ENCODE results near the gene TNFRSF8. TPM values are rescaled to one million over a fixed set of nuclear protein-coding genes. Genes with fewer than 3 reads are reported as not detected.

TNFRSF8 gene
- total RNA-seq, 2 donors from 2014 or later: 0.32 to 4.7 TPM

GRCh38 chr1:12188657-12189327 lies 125.7 kb downstream of the TNFRSF8 start:
- no peaks in the 10 kb centered on the region for H3K27me3 ChIP-seq (replicated peaks; ENCODE audit: insufficient read depth)
- intact Hi-C loops (cut with DNase I): no loop called here
- 52% methylated on average over 13 of the region's 13 CpGs for WGBS
- H3K36me3 ChIP-seq: no peaks in the 10 kb centered on the region
- TF ChIP-seq POLR2A (IDR thresholded peaks at IDR 0.05) (no peak), CTCF (IDR thresholded peaks at IDR 0.05) (no peak), POLR2AphosphoS5 (IDR thresholded peaks at IDR 0.05) (no peak)
- no peaks in the 10 kb centered on the region for H3K4me1 ChIP-seq (replicated peaks)
- no peak for DNase-seq (ENCODE audit: low spot score)
- H3K4me3 ChIP-seq: no peak overlapping the region
- no peaks in the 10 kb centered on the region for H3K9me3 ChIP-seq
- H3K27ac ChIP-seq: no peak overlapping the region

GRCh38 chr1:12189328-12189682 lies 126.2 kb downstream of the TNFRSF8 start:
- Histone ChIP-seq H3K4me1 (replicated peaks) (no peaks in the 10 kb centered on the region), H3K36me3 (no peaks in the 10 kb centered on the region), H3K27me3 (replicated peaks; ENCODE audit: insufficient read depth) (no peaks in the 10 kb centered on the region), H3K27ac (no peak overlapping the region), H3K4me3 (no peak overlapping the region), H3K9me3 (no peaks in the 10 kb centered on the region)
- DNase-seq (ENCODE audit: low spot score): no peak
- no peak for TF ChIP-seq POLR2A (IDR thresholded peaks at IDR 0.05)
- TF ChIP-seq CTCF (IDR thresholded peaks at IDR 0.05): no peak
- TF ChIP-seq POLR2AphosphoS5 (IDR thresholded peaks at IDR 0.05): no peak
- WGBS: 66% methylated on average over 5 of the region's 5 CpGs
- intact Hi-C loops (cut with DNase I): no loop called here

DNA sequence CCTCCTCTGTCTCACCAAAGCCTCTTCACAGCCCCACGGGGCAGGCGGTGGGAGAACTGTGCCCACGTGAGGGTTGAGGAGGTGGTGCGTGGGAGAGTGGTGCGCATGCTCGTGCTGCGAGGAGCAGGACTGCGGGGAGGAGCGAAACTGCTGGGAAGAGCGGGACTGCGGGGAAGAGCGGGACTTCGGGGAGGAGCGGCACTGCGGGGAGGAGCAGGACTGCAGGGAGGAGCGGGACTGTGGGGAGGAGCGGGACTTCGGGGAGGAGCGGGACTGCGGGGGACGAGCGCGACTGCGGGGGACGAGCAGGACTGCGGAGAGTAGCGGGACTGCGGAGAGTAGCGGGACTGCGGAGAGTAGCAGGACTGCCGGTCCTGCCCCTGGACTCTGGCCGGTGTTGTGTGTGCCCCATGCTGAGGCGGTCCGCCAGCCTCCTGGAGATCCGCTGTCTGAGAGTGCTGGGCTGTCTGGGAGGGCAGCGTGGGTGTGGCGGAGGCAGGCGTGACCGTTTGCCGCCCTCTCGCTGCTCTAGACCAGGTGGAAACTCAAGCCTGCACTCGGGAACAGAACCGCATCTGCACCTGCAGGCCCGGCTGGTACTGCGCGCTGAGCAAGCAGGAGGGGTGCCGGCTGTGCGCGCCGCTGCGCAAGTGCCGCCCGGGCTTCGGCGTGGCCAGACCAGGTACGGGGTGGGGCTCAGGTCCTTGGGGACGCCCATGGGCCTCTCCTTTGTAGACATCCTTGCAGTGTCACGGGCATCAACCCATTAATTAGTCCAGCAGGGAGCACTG lies 128.3 kb downstream of the TNFRSF8 start:
- H3K4me1 ChIP-seq (replicated peaks): no peaks in the 10 kb centered on the region
- no peak for DNase-seq (ENCODE audit: low spot score)
- H3K4me3 ChIP-seq: no peak overlapping the region
- TF ChIP-seq POLR2AphosphoS5 (IDR thresholded peaks at IDR 0.05): no peak
- no peak for TF ChIP-seq CTCF (IDR thresholded peaks at IDR 0.05)
- no peak for TF ChIP-seq POLR2A (IDR thresholded peaks at IDR 0.05)
- 87% methylated on average over 58 of the region's 58 CpGs for WGBS
- H3K9me3 ChIP-seq: no peaks in the 10 kb centered on the region
- intact Hi-C loops (cut with DNase I): no loop called here
- H3K27ac ChIP-seq: no peak overlapping the region
- H3K36me3 ChIP-seq: no peaks in the 10 kb centered on the region
- H3K27me3 ChIP-seq (replicated peaks; ENCODE audit: insufficient read depth): no peaks in the 10 kb centered on the region

Small RNA genes within 50 kb of the gene (microRNA-seq; reads per million reads assigned to microRNA genes)
- gene MIR4632: 0.84 reads per million, percentile 3 among the genes with 10 or more reads in this experiment
- 0.67 reads per million for gene MIR6729
- gene MIR7846: 0.42 reads per million

Small RNA genes within 50 kb of the gene (small RNA-seq; reads per million reads assigned to genes)
- 0 reads per million in 2 donors for gene AL096840.1
- gene MIR4632: 0 reads per million in 2 donors
- gene MIR6729: 0 to 0.19 reads per million in 2 donors
- gene RF00019: 0 reads per million in 2 donors
- gene RN7SL649P: 0 reads per million in 2 donors
- 0 reads per million in 2 donors for gene RNU6-777P
- gene RPL23AP89: 0 reads per million in 2 donors

Other genes with a start within 250 kb of the TNFRSF8 start
- 1 to 10 TPM in 1 of 2 donors, not detected in 1; 1.3 TPM for gene NPPA, start 215.5 kb upstream of the TNFRSF8 start, total RNA-seq
- not detected for gene NPPB, start 204.4 kb upstream of the TNFRSF8 start, total RNA-seq
- 100 to 1,000 TPM; 104 to 137 TPM for gene KIAA2013, start 136.9 kb upstream of the TNFRSF8 start, total RNA-seq
- 10 to 100 TPM; 73.6 to 80.2 TPM for gene PLOD1, start 128.6 kb upstream of the TNFRSF8 start, total RNA-seq
- 10 to 100 TPM; 55.0 to 92.4 TPM for gene MFN2, start 82.9 kb upstream of the TNFRSF8 start, total RNA-seq
- gene MIIP, start 43.8 kb upstream of the TNFRSF8 start, total RNA-seq: 10 to 100 TPM; 35.6 to 84.3 TPM
- gene TNFRSF1B, start 103.7 kb downstream of the TNFRSF8 start, total RNA-seq: 10 to 100 TPM; 10.9 to 18.4 TPM
- 10 to 100 TPM; 60.7 to 80.8 TPM for gene VPS13D, start 166.7 kb downstream of the TNFRSF8 start, total RNA-seq